GM12878 (cell line): ENCODE measurements around the gene EVI5L. TPM values are rescaled to one million over a fixed set of nuclear protein-coding genes. Genes with fewer than 3 reads are reported as not detected.

Source experiments
- FOS ChIP-seq: IDR thresholded peaks from 3 replicates; pipeline ENCODE4 v1.6.1; 2011; ENCODE audit warnings: borderline replicate concordance; ENCODE audit not compliant: insufficient read length; ENCODE audit errors: extremely low read depth
- FOXM1 ChIP-seq: IDR thresholded peaks from 2 replicates; pipeline ENCODE4 v1.6.1; 2012; ENCODE audit warnings: low read depth, mild to moderate bottlenecking, inconsistent platforms, low read length, moderate library complexity
- JUNB ChIP-seq: IDR thresholded peaks from 2 replicates; pipeline ENCODE4 v1.6.1; 2016; ENCODE audit warnings: antibody characterized with exemption, mild to moderate bottlenecking
- PAX5 ChIP-seq: IDR thresholded peaks from 2 replicates; pipeline ENCODE4 v1.6.1; 2011; ENCODE audit warnings: low read depth, low read length, borderline replicate concordance
- polyA plus RNA-seq, 11 experiments: library from polyadenylated mRNA; depleted of rRNA in 4 of 11; unstranded in 6 of 11; stranded (reverse) in 5 of 11; fragments of >200 nt; fragmentation: Nextera tagmentation in 4 of 11; fragmentation: Illumina TruSeq in 1 of 11; extraction: Ambion mirVana in 4 of 11; extraction: Trizol in 1 of 11; gene quantifications; 1 replicate in 1 of 11; 2 replicates in 10 of 11; pipeline versions ENCODE4 v1.2.1 to v1.2.3, GENCODE V29; 2011 to 2016; ENCODE audit warnings: inconsistent platforms in 2 of 11, missing spikeins in 2 of 11, low read depth in 1 of 11
- total RNA-seq, 4 experiments: library from RNA; depleted of rRNA in 3 of 4; stranded (reverse); fragments of >200 nt in 3 of 4; fragmentation: Illumina TruSeq in 1 of 4; extraction: Trizol in 1 of 4; gene quantifications; 2 replicates each; pipeline versions ENCODE4 v1.2.1 to v1.2.3, GENCODE V29; 2013 to 2021
- TF ChIP-seq, protein P1 (sequence below): IDR thresholded peaks from 2 replicates; pipeline ENCODE4 v1.6.1; 2012; ENCODE audit warnings: mild to moderate bottlenecking, low read depth, low read length

Gene EVI5L
- total and polyA plus RNA-seq, 10 of the 15 experiments (the other 5 are each of a cell fraction or from before 2014, with no cell fraction given): 0.23 to 13.8 (median 5.0) TPM

DNA sequence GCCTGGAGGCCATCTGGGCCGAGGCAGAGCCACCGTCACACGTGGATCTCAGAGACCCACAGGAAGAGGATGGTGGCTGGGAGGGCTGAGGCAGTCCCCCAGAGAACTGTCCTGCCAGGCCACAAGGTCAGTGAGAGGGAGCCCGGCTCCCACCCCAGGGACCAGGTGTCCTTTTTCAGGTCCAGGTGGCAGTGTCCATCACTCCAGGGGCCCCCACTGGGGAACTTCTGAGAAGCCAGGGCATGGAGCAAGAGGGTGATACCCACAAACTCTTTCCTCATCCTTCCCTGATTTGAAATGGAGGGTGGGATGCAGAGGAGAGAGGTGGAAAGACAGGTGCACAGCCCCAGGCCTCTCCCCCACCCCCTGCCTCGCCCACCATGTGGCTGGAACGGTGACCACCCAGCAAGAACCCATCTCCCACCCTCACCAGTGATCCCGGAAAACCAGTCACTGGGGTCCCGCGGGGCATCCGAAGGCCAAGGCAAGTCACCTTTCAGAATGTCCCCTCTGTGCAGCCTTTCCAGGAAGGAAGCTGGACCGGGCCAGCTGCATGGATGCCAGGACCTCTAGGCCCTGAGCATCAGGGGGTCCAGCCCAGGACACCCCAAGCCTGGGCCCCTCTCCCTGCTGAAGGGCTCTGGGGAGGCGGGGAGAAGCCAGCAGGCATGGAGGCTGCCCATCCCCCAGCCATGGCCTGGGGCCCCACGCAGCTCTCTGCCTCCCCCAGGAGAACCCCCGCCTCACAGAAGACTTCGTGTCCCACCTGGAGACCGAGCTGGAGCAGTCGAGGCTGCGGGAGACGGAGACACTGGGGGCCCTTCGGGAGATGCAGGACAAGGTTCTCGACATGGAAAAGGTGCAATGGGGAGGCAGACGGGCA is 30.1 kb downstream of the EVI5L start (continued):
- TF ChIP-seq, protein P1, sequence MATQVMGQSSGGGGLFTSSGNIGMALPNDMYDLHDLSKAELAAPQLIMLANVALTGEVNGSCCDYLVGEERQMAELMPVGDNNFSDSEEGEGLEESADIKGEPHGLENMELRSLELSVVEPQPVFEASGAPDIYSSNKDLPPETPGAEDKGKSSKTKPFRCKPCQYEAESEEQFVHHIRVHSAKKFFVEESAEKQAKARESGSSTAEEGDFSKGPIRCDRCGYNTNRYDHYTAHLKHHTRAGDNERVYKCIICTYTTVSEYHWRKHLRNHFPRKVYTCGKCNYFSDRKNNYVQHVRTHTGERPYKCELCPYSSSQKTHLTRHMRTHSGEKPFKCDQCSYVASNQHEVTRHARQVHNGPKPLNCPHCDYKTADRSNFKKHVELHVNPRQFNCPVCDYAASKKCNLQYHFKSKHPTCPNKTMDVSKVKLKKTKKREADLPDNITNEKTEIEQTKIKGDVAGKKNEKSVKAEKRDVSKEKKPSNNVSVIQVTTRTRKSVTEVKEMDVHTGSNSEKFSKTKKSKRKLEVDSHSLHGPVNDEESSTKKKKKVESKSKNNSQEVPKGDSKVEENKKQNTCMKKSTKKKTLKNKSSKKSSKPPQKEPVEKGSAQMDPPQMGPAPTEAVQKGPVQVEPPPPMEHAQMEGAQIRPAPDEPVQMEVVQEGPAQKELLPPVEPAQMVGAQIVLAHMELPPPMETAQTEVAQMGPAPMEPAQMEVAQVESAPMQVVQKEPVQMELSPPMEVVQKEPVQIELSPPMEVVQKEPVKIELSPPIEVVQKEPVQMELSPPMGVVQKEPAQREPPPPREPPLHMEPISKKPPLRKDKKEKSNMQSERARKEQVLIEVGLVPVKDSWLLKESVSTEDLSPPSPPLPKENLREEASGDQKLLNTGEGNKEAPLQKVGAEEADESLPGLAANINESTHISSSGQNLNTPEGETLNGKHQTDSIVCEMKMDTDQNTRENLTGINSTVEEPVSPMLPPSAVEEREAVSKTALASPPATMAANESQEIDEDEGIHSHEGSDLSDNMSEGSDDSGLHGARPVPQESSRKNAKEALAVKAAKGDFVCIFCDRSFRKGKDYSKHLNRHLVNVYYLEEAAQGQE: no peak
- TF ChIP-seq FOS (no peak), FOXM1 (no peak), JUNB (no peak), PAX5 (no peak)
